Neural cell (in vitro differentiated cells): ENCODE data around the gene APOBEC3F.
"Not testable (repeated sequence)": the region's sequence is repeated elsewhere in the genome, so short reads cannot be mapped to it uniquely, and the experiment has no call there.

Experiments
- CTCF ChIP-seq: fragments of 450-650 bp; IDR thresholded peaks from 2 replicates; pipeline ENCODE4 v1.5.1; 2014; ENCODE audit warnings: antibody characterized with exemption, mild to moderate bottlenecking, moderate library complexity; ENCODE audit not compliant: poor library complexity, severe bottlenecking
- EZH2 ChIP-seq: fragments of 200-600, 300-800 bp; shearing (Covaris generic), sonication (generic); IDR thresholded peaks from 2 replicates; pipeline ENCODE4 v1.6.1; 2014; ENCODE audit warnings: antibody characterized with exemption, low read length, borderline replicate concordance, mild to moderate bottlenecking; ENCODE audit not compliant: insufficient read depth, poor library complexity, severe bottlenecking
- POLR2AphosphoS5 ChIP-seq: IDR thresholded peaks from 2 replicates; pipeline ENCODE4 v1.6.1; 2012
- TAF1 ChIP-seq: IDR thresholded peaks from 2 replicates; pipeline ENCODE4 v1.6.1; 2012; ENCODE audit warnings: low read depth

GRCh38 chr22:39014723-39015121 is 25.9 kb upstream of the APOBEC3F start:
- TF ChIP-seq EZH2, TAF1, CTCF, POLR2AphosphoS5: not testable (repeated sequence)
